ENCODE data around the gene MAPK1. TPM values are rescaled to one million over a fixed set of nuclear protein-coding genes. Genes with fewer than 3 reads are reported as not detected.
"Not testable (repeated sequence)": the region's sequence is repeated elsewhere in the genome, so short reads cannot be mapped to it uniquely, and the experiment has no call there.

Gene MAPK1
- total RNA-seq, 1 experiment from 2014 or later, result 87.4 TPM

DNA sequence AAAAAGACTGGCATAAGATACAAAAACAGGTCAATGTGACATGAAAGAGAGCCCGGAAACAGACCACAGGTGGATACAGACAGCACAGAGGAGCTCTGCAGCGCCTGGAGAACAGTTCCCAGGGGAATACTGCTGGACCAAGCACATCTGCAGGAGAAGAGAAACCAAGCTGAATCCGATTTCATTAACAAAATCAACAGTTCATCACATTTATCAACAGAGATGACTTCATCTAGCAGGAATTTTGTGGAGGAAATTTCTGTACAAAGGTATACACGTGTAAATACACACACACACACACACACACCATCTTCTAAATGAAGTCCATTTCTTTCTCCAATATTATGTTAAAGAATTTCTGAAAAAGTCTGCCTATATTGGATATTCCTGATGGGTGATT, 148.9 kb downstream of the MAPK1 start (continued):
- TF ChIP-seq, protein P1, sequence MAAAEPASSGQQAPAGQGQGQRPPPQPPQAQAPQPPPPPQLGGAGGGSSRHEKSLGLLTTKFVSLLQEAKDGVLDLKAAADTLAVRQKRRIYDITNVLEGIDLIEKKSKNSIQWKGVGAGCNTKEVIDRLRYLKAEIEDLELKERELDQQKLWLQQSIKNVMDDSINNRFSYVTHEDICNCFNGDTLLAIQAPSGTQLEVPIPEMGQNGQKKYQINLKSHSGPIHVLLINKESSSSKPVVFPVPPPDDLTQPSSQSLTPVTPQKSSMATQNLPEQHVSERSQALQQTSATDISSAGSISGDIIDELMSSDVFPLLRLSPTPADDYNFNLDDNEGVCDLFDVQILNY (CRISPR knock-in tag; IDR thresholded peaks at IDR 0.05), result no peak

DNA sequence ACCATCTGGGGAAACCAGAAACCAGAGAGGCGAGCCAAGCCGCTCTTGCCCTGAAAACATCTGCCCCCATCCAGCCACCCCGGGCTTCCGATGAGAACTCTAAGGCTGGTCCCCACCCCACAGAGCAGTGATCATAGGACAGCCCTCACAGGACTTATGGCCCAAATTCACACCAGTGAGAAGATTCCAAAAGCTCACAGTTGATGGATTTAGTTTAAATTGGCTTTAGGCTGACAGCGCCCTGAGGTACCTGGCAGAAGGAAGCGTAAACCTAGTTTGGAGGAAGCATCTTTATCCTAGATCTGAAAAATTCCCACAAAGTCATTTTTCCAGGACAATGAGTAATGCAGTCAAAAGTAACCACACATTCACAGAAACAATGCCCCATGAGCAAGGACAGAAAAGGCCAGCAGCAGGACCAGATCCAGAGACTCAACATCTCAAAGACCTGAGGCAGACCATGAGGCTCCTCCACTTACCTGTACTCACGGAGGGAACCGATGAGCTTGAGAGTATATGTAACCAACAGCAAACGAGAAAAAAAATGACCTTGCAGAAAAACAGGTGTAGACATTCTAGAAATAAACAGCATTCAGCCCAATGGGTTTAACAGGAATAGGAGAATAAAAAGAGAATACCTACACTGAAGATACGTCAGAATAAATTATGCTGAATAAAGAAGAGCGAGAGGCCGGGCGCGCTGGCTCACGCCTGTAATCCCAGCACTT, 150.9 kb downstream of the MAPK1 start:
- H3K27ac Mint-ChIP-seq; H3K9me3 Mint-ChIP-seq; H3K27me3 Mint-ChIP-seq (ENCODE audit: low read depth); H3K4me1 Mint-ChIP-seq; H3K4me3 Mint-ChIP-seq; ATAC-seq; H3K36me3 Mint-ChIP-seq; DNase-seq (ENCODE audit: low spot score): not testable (repeated sequence)
- POLR2A ChIA-PET, result interaction anchor here (0.6 kb wide), 1 partner anchor 45 kb away, joined by 3 read pairs; no protein-coding TSS in a partner anchor
- CTCF ChIA-PET, result interaction anchor here (1.7 kb wide), 1 partner anchor 70 kb away, joined by 4 read pairs; no protein-coding TSS in a partner anchor

DNA sequence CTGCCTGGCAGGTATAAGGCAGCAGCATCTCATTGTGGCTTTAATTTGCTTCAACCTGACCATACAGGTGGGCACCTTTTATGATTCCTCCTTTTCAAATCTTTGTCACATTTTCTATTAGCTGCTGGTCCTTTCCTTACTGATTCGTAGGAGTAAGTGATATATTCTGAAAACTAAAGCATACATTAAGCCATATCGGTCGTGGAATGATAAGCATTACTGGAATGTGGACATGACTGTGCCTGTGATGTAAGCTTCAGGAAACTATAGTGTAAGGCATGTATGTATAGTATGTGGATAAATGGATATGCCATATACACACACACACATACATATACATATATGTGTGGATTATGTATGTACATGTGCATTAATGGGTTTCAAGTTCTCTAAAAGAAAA, 152.7 kb downstream of the MAPK1 start:
- peaks cover 3% of the 10 kb centered on the region; the same call in 1 of the 2 replicates for H3K4me1 Mint-ChIP-seq
- no peaks in the 10 kb centered on the region for H3K9me3 Mint-ChIP-seq
- no peak overlapping the region for H3K27ac Mint-ChIP-seq
- DNase-seq (ENCODE audit: low spot score), result no peak
- CTCF ChIA-PET, result no interaction called here
- no peaks in the 10 kb centered on the region for H3K27me3 Mint-ChIP-seq (ENCODE audit: low read depth)
- no peaks in the 10 kb centered on the region; the same call in 1 of the 2 replicates for H3K36me3 Mint-ChIP-seq
- H3K4me3 Mint-ChIP-seq, result no peak overlapping the region
- POLR2A ChIA-PET, result interaction anchor here (0.7 kb wide), 1 partner anchor 34 kb away, joined by 3 read pairs; no protein-coding TSS in a partner anchor
- ATAC-seq, result no peak
- TF ChIP-seq GRHL2 (CRISPR knock-in tag; IDR thresholded peaks at IDR 0.05; ENCODE audit: insufficient replicate concordance, severe bottlenecking), result no peak

DNA sequence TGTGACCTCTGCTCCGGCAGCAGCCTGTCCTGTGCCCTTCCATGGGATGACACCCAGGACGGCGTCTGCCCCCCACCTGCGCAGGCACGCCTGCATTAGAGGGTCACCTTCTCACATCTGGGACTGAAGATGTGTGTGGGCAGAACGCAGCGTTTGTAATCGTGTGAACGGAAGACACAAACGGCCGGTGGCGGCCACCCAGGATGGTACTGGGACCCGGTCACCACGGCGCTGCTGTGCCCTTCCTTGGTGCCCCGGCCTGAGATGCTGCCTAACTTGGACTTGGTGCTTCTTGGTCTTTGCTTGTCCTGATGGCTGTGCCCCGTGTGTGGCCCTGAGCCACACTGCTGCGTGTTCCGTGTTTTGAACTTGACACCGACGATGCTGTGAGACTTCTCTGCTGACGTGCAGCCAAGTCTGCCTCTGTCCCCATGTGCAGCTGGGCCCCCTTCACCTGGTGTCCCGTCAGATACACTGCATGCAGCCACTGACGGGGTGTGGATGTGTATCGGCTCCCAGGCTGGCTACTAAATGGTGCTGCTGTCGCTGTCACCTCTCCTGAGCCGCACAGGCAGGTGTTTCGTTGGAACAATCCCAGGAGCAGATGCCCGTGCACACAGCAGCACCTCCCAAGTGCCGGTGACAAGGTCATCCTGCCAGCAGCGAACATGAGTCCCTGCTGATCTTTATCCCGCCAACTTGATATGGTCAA, 153.2 kb downstream of the MAPK1 start:
- DNase-seq (ENCODE audit: low spot score) (no peak), ATAC-seq (no peak)
- H3K27me3 Mint-ChIP-seq (ENCODE audit: low read depth), result no peaks in the 10 kb centered on the region
- H3K9me3 Mint-ChIP-seq, result no peaks in the 10 kb centered on the region
- peaks cover 3% of the 10 kb centered on the region; the same call in 1 of the 2 replicates for H3K4me1 Mint-ChIP-seq
- CTCF ChIA-PET, result interaction anchor here (0.6 to 2.4 kb wide), 4 partner anchors 12 to 224 kb away, joined by 3 to 15 read pairs (median 4); no protein-coding TSS in a partner anchor
- H3K36me3 Mint-ChIP-seq, result no peaks in the 10 kb centered on the region; the same call in 1 of the 2 replicates
- no peak overlapping the region for H3K4me3 Mint-ChIP-seq
- POLR2A ChIA-PET, result interaction anchor here (0.7 kb wide), 1 partner anchor 34 kb away, joined by 3 read pairs; no protein-coding TSS in a partner anchor
- H3K27ac Mint-ChIP-seq, result no peak overlapping the region
- no peak for TF ChIP-seq ZNF423 (CRISPR knock-in tag; IDR thresholded peaks at IDR 0.05)
- TF ChIP-seq JUN (CRISPR knock-in tag; IDR thresholded peaks at IDR 0.05), result no peak
- TF ChIP-seq, protein P2, sequence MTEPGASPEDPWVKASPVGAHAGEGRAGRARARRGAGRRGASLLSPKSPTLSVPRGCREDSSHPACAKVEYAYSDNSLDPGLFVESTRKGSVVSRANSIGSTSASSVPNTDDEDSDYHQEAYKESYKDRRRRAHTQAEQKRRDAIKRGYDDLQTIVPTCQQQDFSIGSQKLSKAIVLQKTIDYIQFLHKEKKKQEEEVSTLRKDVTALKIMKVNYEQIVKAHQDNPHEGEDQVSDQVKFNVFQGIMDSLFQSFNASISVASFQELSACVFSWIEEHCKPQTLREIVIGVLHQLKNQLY (CRISPR knock-in tag; IDR thresholded peaks at IDR 0.05), result no peak
- TF ChIP-seq, protein P3, sequence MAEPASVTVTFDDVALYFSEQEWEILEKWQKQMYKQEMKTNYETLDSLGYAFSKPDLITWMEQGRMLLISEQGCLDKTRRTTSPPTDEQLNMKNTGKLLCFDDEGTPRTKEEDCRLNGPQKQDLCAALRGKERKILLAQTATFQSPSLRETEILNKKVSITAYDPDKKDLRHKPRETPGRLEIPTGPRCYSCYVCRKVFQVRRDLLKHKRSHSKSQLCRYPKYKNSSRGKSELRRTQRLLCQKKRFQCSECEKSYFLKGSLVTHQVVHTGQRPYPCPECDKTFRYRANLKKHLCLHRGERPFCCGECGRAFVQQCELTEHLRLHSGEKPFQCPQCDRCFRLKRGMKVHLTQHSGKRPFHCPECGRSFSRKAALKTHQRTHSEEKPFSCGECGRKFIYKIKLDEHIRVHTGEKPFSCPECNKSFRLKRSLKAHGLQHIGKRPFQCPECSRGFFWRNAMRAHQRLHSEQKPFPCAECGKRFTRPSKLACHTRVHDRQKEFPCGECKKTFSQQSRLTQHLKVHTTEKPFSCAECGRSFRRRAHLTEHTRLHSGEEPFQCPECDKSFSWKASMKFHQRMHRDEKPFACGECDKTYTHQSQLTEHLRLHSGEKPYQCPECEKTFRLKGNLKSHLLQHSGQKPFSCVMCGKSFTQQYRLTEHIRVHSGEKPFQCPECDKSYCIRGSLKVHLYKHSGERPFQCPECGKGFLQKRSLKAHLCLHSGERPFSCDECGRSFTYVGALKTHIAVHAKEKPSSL (CRISPR knock-in tag; conservative IDR thresholded peaks at IDR 0.05), result no peak
- TF ChIP-seq NFE2L1 (CRISPR knock-in tag; IDR thresholded peaks at IDR 0.05), result no peak
- no peak for TF ChIP-seq SMAD3 (CRISPR knock-in tag; IDR thresholded peaks at IDR 0.05; ENCODE audit: borderline replicate concordance)
- TF ChIP-seq, protein P4, sequence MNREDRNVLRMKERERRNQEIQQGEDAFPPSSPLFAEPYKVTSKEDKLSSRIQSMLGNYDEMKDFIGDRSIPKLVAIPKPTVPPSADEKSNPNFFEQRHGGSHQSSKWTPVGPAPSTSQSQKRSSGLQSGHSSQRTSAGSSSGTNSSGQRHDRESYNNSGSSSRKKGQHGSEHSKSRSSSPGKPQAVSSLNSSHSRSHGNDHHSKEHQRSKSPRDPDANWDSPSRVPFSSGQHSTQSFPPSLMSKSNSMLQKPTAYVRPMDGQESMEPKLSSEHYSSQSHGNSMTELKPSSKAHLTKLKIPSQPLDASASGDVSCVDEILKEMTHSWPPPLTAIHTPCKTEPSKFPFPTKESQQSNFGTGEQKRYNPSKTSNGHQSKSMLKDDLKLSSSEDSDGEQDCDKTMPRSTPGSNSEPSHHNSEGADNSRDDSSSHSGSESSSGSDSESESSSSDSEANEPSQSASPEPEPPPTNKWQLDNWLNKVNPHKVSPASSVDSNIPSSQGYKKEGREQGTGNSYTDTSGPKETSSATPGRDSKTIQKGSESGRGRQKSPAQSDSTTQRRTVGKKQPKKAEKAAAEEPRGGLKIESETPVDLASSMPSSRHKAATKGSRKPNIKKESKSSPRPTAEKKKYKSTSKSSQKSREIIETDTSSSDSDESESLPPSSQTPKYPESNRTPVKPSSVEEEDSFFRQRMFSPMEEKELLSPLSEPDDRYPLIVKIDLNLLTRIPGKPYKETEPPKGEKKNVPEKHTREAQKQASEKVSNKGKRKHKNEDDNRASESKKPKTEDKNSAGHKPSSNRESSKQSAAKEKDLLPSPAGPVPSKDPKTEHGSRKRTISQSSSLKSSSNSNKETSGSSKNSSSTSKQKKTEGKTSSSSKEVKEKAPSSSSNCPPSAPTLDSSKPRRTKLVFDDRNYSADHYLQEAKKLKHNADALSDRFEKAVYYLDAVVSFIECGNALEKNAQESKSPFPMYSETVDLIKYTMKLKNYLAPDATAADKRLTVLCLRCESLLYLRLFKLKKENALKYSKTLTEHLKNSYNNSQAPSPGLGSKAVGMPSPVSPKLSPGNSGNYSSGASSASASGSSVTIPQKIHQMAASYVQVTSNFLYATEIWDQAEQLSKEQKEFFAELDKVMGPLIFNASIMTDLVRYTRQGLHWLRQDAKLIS (CRISPR knock-in tag; IDR thresholded peaks at IDR 0.05; ENCODE audit: borderline replicate concordance), result no peak
- no peak for TF ChIP-seq ZNF263 (CRISPR knock-in tag; IDR thresholded peaks at IDR 0.05; ENCODE audit: low read depth)
- no peak for TF ChIP-seq IRF2 (CRISPR knock-in tag; IDR thresholded peaks at IDR 0.05; ENCODE audit: borderline replicate concordance, low read depth)
- TF ChIP-seq, protein P5, sequence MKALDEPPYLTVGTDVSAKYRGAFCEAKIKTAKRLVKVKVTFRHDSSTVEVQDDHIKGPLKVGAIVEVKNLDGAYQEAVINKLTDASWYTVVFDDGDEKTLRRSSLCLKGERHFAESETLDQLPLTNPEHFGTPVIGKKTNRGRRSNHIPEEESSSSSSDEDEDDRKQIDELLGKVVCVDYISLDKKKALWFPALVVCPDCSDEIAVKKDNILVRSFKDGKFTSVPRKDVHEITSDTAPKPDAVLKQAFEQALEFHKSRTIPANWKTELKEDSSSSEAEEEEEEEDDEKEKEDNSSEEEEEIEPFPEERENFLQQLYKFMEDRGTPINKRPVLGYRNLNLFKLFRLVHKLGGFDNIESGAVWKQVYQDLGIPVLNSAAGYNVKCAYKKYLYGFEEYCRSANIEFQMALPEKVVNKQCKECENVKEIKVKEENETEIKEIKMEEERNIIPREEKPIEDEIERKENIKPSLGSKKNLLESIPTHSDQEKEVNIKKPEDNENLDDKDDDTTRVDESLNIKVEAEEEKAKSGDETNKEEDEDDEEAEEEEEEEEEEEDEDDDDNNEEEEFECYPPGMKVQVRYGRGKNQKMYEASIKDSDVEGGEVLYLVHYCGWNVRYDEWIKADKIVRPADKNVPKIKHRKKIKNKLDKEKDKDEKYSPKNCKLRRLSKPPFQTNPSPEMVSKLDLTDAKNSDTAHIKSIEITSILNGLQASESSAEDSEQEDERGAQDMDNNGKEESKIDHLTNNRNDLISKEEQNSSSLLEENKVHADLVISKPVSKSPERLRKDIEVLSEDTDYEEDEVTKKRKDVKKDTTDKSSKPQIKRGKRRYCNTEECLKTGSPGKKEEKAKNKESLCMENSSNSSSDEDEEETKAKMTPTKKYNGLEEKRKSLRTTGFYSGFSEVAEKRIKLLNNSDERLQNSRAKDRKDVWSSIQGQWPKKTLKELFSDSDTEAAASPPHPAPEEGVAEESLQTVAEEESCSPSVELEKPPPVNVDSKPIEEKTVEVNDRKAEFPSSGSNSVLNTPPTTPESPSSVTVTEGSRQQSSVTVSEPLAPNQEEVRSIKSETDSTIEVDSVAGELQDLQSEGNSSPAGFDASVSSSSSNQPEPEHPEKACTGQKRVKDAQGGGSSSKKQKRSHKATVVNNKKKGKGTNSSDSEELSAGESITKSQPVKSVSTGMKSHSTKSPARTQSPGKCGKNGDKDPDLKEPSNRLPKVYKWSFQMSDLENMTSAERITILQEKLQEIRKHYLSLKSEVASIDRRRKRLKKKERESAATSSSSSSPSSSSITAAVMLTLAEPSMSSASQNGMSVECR (CRISPR knock-in tag; IDR thresholded peaks at IDR 0.05; ENCODE audit: borderline replicate concordance), result no peak
- no peak for TF ChIP-seq NR3C1 (CRISPR knock-in tag; conservative IDR thresholded peaks at IDR 0.05; ENCODE audit: low read depth)
- TF ChIP-seq RELA (CRISPR knock-in tag; IDR thresholded peaks at IDR 0.05; ENCODE audit: borderline replicate concordance), result no peak
- no peak for TF ChIP-seq NR2C2 (CRISPR knock-in tag; IDR thresholded peaks at IDR 0.05)
